ENCODE measurements around the gene COLQ. TPM values are rescaled to one million over a fixed set of nuclear protein-coding genes. Genes with fewer than 3 reads are reported as not detected.

COLQ gene
- total and polyA plus RNA-seq, 2 donors = 1.8 to 6.8 TPM

DNA sequence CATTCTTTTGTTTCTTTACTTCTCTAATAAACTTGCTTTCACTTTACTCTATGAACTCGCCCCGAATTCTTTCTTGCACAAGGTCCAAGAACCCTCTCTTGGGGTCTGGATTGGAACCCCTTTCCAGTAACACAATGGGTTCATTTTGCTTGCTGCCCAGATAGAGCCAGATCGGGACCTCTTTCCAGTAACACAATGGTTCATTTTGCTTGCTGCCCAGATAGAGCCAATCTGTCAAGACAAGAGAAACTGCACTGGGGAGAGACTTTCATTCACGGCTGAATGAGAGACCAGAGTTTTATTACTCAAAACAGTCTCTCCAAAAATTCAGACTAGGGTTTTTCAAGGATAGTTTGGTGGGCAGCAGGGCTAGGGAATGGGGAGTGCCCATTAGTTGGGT is 119.6 kb downstream of the COLQ start:
- WGBS = 89% methylated on average over 4 of the region's 4 CpGs
- DNase-seq (ENCODE audit: extremely low spot score) = no peak
- H3K4me1 ChIP-seq (ENCODE audit: insufficient read depth) = no peaks in the 10 kb centered on the region
- H3K4me3 ChIP-seq (ENCODE audit: low read depth, low read length) = no peak overlapping the region
- no peaks in the 10 kb centered on the region for H3K36me3 ChIP-seq (ENCODE audit: insufficient read depth)
- no peak overlapping the region for H3K27ac ChIP-seq (ENCODE audit: low read depth)

Small RNA genes within 50 kb of the gene (small RNA-seq; reads per million reads assigned to genes)
- gene MIR4270 (not detected), gene RN7SL110P (not detected), gene RNU6-1024P (not detected)

Other genes starting within 250 kb of the COLQ start
- 55.6 TPM for gene SH3BP5, start 189.1 kb downstream of the COLQ start, total RNA-seq
- gene SH3BP5, start 189.1 kb downstream of the COLQ start, polyA plus RNA-seq = 44.8 TPM
- gene METTL6, start 94.2 kb downstream of the COLQ start, total RNA-seq = 37.1 TPM
- gene METTL6, start 94.2 kb downstream of the COLQ start, polyA plus RNA-seq = 11.1 TPM
- gene EAF1, start 94.1 kb downstream of the COLQ start, total RNA-seq = 10.9 TPM
- 10.6 TPM for gene EAF1, start 94.1 kb downstream of the COLQ start, polyA plus RNA-seq
- gene HACL1, start 79.9 kb upstream of the COLQ start, total RNA-seq = 30.3 TPM
- gene HACL1, start 79.9 kb upstream of the COLQ start, polyA plus RNA-seq = 15.7 TPM
- 24.6 TPM for gene BTD, start 80.0 kb upstream of the COLQ start, total RNA-seq
- gene BTD, start 80.0 kb upstream of the COLQ start, polyA plus RNA-seq = 21.4 TPM

Data from urinary bladder (tissue), 4 donors.